ENCODE data around the gene SLF2. TPM values are rescaled to one million over a fixed set of nuclear protein-coding genes. Genes with fewer than 3 reads are reported as not detected.

SLF2 gene
- total and polyA plus RNA-seq, 9 of the 15 experiments (the other 6 are each of a cell fraction or from before 2014, with no cell fraction given): 1.7 to 18.4 (median 7.8) TPM

GRCh38 chr10:100912605-100913469, at the start of gene SLF2 (continued):
- TF ChIP-seq, protein P1, sequence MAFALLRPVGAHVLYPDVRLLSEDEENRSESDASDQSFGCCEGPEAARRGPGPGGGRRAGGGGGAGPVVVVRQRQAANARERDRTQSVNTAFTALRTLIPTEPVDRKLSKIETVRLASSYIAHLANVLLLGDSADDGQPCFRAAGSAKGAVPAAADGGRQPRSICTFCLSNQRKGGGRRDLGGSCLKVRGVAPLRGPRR (CRISPR knock-in tag; IDR thresholded peaks at IDR 0.05): no peak
- TF ChIP-seq, protein P2, sequence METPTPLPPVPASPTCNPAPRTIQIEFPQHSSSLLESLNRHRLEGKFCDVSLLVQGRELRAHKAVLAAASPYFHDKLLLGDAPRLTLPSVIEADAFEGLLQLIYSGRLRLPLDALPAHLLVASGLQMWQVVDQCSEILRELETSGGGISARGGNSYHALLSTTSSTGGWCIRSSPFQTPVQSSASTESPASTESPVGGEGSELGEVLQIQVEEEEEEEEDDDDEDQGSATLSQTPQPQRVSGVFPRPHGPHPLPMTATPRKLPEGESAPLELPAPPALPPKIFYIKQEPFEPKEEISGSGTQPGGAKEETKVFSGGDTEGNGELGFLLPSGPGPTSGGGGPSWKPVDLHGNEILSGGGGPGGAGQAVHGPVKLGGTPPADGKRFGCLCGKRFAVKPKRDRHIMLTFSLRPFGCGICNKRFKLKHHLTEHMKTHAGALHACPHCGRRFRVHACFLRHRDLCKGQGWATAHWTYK (CRISPR knock-in tag; IDR thresholded peaks at IDR 0.05): no peak
- TF ChIP-seq ZNF766 (CRISPR knock-in tag; conservative IDR thresholded peaks at IDR 0.05) (0 out of 2 replicates have a peak, but pooled peaks have one; percentile 23), EGR1 (conservative IDR thresholded peaks at IDR 0.05) (peak; percentile 98), TAF15 (IDR thresholded peaks at IDR 0.05; ENCODE audit: low read depth, low read length) (no peak), HDAC1 (IDR thresholded peaks at IDR 0.05) (peak in 1 of 2 experiments; percentile 78; a peak in 2 of 4 replicates), E2F8 (IDR thresholded peaks at IDR 0.05; ENCODE audit: low read depth, partially characterized antibody) (no peak), ARNT (IDR thresholded peaks at IDR 0.05) (no peak), USF2 (CRISPR knock-in tag; IDR thresholded peaks at IDR 0.05) (peak; percentile 53), GTF2E2 (tag; IDR thresholded peaks at IDR 0.05) (no peak), MYNN (IDR thresholded peaks at IDR 0.05) (peak; percentile 78; the same call in 1 of the 2 replicates), MYNN (CRISPR knock-in tag; IDR thresholded peaks at IDR 0.05) (no peak), CREM (IDR thresholded peaks at IDR 0.05; ENCODE audit: low read depth) (peak; percentile 43), ZBTB7A (IDR thresholded peaks at IDR 0.05; ENCODE audit: borderline replicate concordance, control insufficient read depth, low read depth, low read length) (peak; percentile 55; the same call in 1 of the 2 replicates), SAP30 (IDR thresholded peaks at IDR 0.05; ENCODE audit: borderline replicate concordance, insufficient read depth, low read depth, low read length, poor library complexity, severe bottlenecking) (peak; percentile 58)
- TF ChIP-seq, protein P3, sequence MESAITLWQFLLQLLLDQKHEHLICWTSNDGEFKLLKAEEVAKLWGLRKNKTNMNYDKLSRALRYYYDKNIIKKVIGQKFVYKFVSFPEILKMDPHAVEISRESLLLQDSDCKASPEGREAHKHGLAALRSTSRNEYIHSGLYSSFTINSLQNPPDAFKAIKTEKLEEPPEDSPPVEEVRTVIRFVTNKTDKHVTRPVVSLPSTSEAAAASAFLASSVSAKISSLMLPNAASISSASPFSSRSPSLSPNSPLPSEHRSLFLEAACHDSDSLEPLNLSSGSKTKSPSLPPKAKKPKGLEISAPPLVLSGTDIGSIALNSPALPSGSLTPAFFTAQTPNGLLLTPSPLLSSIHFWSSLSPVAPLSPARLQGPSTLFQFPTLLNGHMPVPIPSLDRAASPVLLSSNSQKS (CRISPR knock-in tag; IDR thresholded peaks at IDR 0.05): no peak
